Ishikawa (cell line): ENCODE data around the gene SLC8B1.

ENCODE experiments used
- CEBPB ChIP-seq: IDR thresholded peaks from 2 replicates; pipeline ENCODE4 v1.6.1; 2012
- CREB1 ChIP-seq: IDR thresholded peaks from 2 replicates; pipeline ENCODE4 v1.6.1; 2012; ENCODE audit warnings: low read depth
- EGR1 ChIP-seq: IDR thresholded peaks from 2 replicates; pipeline ENCODE4 v1.6.1; 2012
- EP300 ChIP-seq: IDR thresholded peaks from 2 replicates; pipeline ENCODE4 v1.6.1; 2012; ENCODE audit warnings: borderline replicate concordance
- FOXM1 ChIP-seq: IDR thresholded peaks from 2 replicates; pipeline ENCODE4 v1.6.1; 2012; ENCODE audit warnings: low read depth, borderline replicate concordance
- NFIC ChIP-seq: IDR thresholded peaks from 2 replicates; pipeline ENCODE4 v1.6.1; 2012
- RAD21 ChIP-seq: IDR thresholded peaks from 2 replicates; pipeline ENCODE4 v1.6.1; 2012; ENCODE audit warnings: low read depth
- TAF1 ChIP-seq: IDR thresholded peaks from 2 replicates; pipeline ENCODE4 v1.6.1; 2012; ENCODE audit warnings: low read depth, mild to moderate bottlenecking
- TCF12 ChIP-seq: IDR thresholded peaks from 2 replicates; pipeline ENCODE4 v1.6.1; 2012; ENCODE audit warnings: low read depth
- TEAD4 ChIP-seq: IDR thresholded peaks from 2 replicates; pipeline ENCODE4 v1.6.1; 2012
- YY1 ChIP-seq: IDR thresholded peaks from 2 replicates; pipeline ENCODE4 v1.6.1; 2012; ENCODE audit warnings: low read depth
- ZBTB7A ChIP-seq: IDR thresholded peaks from 2 replicates; pipeline ENCODE4 v1.6.1; 2012; ENCODE audit warnings: low read depth
- TF ChIP-seq, protein P1 (sequence below): IDR thresholded peaks from 2 replicates; pipeline ENCODE4 v1.6.1; 2012
- TF ChIP-seq, protein P2 (sequence below): IDR thresholded peaks from 2 replicates; pipeline ENCODE4 v1.6.1; 2012
- TF ChIP-seq, protein P3 (sequence below): IDR thresholded peaks from 2 replicates; pipeline ENCODE4 v1.6.1; 2012; ENCODE audit warnings: low read depth, mild to moderate bottlenecking

SLC8B1 gene

DNA sequence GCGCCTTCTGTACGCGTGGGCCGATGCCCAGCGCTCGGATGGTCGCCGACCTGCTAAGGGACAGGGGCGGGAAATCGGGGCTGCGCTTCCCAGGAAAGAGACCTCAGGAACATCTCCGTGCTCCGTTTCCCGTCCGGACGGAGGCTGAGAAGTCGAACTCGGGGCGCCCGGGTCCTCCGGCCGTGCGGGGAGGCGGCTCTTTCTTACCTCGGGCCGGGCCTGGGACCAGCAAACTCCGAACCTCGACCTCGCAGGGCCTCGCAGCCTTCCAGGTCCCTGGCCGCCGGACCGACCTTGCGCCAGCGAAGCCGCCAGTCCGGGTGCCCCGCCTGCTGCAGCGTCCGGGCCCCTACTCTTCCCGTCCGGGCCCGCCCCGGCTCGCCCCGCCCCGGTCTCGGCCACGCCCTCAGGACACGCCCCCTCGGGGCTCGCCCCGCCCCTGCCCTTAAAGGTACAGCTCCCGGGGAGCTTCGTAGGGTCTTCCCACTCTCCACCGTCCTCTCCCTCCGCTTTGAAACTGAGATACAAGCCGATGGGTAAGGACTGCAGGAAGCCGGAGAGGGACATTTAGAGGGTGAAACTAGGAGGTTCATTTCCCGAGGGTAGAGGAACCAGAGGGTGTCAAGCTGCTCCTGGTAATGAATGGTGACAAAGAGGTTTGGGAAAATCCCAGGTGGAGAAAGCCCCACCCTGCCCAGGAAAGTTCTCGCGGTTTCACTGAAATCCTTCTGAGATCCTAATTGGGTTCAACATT is at the start of gene SLC8B1:
Gene SLC8B1, minus strand, starts transcription at position 324 of the 754 bp plus-strand sequence. CDS start 2,231 bp downstream, outside the sequence.
- peak; percentile 53; the same call in 1 of the 2 replicates for TF ChIP-seq TAF1
- TF ChIP-seq, protein P1, sequence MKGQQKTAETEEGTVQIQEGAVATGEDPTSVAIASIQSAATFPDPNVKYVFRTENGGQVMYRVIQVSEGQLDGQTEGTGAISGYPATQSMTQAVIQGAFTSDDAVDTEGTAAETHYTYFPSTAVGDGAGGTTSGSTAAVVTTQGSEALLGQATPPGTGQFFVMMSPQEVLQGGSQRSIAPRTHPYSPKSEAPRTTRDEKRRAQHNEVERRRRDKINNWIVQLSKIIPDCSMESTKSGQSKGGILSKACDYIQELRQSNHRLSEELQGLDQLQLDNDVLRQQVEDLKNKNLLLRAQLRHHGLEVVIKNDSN, result no peak
- TF ChIP-seq, protein P2, sequence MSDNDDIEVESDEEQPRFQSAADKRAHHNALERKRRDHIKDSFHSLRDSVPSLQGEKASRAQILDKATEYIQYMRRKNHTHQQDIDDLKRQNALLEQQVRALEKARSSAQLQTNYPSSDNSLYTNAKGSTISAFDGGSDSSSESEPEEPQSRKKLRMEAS, result peak; percentile 80

DNA sequence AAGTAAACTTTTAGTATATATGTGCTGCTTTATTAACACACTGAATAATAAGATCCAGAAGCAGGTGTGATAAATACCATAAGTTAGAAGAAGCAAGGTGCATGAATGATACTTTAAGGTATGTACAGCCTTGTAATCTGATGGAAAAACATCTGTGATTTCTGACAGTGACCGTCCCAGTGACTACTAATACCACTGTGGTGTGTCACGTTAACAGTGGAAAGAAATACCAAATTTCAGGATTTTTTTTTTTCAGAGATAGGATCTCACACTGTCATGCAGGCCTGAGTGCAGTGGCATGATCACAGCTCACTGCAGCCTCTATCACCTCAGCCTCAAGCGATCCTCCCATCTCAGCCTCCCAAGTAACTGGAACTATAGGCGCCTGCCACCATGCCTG is 47.3 kb upstream of the SLC8B1 start:
- TF ChIP-seq, protein P1, result no peak
- TF ChIP-seq FOXM1, result no peak
- no peak for TF ChIP-seq RAD21
- TF ChIP-seq TEAD4, result no peak
- no peak for TF ChIP-seq EP300
- TF ChIP-seq, protein P3, sequence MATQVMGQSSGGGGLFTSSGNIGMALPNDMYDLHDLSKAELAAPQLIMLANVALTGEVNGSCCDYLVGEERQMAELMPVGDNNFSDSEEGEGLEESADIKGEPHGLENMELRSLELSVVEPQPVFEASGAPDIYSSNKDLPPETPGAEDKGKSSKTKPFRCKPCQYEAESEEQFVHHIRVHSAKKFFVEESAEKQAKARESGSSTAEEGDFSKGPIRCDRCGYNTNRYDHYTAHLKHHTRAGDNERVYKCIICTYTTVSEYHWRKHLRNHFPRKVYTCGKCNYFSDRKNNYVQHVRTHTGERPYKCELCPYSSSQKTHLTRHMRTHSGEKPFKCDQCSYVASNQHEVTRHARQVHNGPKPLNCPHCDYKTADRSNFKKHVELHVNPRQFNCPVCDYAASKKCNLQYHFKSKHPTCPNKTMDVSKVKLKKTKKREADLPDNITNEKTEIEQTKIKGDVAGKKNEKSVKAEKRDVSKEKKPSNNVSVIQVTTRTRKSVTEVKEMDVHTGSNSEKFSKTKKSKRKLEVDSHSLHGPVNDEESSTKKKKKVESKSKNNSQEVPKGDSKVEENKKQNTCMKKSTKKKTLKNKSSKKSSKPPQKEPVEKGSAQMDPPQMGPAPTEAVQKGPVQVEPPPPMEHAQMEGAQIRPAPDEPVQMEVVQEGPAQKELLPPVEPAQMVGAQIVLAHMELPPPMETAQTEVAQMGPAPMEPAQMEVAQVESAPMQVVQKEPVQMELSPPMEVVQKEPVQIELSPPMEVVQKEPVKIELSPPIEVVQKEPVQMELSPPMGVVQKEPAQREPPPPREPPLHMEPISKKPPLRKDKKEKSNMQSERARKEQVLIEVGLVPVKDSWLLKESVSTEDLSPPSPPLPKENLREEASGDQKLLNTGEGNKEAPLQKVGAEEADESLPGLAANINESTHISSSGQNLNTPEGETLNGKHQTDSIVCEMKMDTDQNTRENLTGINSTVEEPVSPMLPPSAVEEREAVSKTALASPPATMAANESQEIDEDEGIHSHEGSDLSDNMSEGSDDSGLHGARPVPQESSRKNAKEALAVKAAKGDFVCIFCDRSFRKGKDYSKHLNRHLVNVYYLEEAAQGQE, result no peak
- TF ChIP-seq TCF12, result no peak
- TF ChIP-seq EGR1, result no peak
- TF ChIP-seq YY1, result no peak

DNA sequence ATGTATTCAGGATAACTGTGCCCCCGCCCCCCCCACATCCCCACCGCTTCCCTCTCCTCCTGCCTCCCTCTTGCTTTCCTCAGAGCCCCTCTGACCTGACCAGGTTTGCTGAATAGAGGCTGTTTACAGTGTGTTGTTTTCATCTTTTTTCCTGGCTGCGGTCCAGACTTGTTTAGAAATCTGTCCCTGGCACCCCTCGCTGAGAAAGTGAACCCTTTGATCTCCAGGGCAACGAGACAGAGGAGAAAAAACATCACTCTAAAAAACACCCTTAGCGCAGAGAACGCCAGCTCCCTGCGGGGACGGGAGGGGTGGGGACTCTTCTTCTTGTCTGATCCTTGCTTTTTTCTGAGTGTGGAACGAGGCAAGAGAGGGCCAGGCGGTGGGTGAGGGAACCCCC is 46.3 kb upstream of the SLC8B1 start:
- no peak for TF ChIP-seq FOXM1
- TF ChIP-seq YY1, result no peak
- no peak for TF ChIP-seq TCF12
- no peak for TF ChIP-seq RAD21
- TF ChIP-seq EP300, result no peak
- no peak for TF ChIP-seq ZBTB7A
- no peak for TF ChIP-seq NFIC
- TF ChIP-seq, protein P3, result no peak
- no peak for TF ChIP-seq TEAD4
- no peak for TF ChIP-seq CREB1
- no peak for TF ChIP-seq EGR1
- TF ChIP-seq, protein P1, result no peak
- TF ChIP-seq CEBPB, result no peak
- no peak for TF ChIP-seq TAF1
- TF ChIP-seq, protein P2, result no peak

DNA sequence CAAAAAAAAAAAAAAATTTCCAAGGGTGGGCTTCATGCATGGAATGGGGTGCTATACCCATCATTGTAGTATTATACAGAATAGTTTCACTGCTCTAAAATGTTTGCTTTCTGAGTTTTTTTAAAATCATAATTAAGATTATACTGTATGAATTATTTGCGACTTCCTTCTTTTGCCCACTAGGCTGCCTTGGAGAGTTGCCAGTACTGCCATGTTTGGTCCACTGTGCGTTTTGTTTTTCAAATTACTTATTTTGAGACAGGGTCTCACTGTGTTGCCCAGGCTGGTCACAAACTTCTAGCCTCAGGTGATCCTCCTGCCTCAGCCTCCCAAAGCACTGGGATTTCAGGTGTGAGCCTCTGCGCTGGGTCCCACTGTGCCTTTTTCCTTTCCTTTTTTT is 43.4 kb upstream of the SLC8B1 start:
- TF ChIP-seq, protein P2, result no peak
- TF ChIP-seq YY1 (no peak), EP300 (no peak), CEBPB (no peak), TEAD4 (no peak), EGR1 (no peak), NFIC (no peak), TCF12 (no peak)
- TF ChIP-seq, protein P3, result no peak
